Measurements from ENCODE around the gene TSG101. TPM values are rescaled to one million over a fixed set of nuclear protein-coding genes. Genes with fewer than 3 reads are reported as not detected.

TSG101 gene
- total and polyA plus RNA-seq, 11 donors, result 33.1 to 156 (median 69.1) TPM

- Histone ChIP-seq H3K4me1 (peaks cover 0 to 4% (median 0%) of the 10 kb centered on the region in 12 donors), H3K27me3 (no peaks in the 10 kb centered on the region), H3K9me3 (no peaks in the 10 kb centered on the region), H3K36me3 (peaks cover 0 to 98% (median 80%) of the 10 kb centered on the region in 9 donors), H3K4me3 (no peak overlapping the region), H3K27ac (no peak overlapping the region)
- WGBS, 4 donors, result 89 to 94% (median 91%) methylated on average over 2 of the region's 2 CpGs
- no peak for DNase-seq
- TF ChIP-seq CTCF (IDR thresholded peaks at IDR 0.05) (no peak), POLR2A (IDR thresholded peaks at IDR 0.05) (no peak)
- intact Hi-C loops (cut with DNase I), result loop anchor here in 1 of 10 donors (10.0 kb wide), 1 partner anchor 137 kb away; no protein-coding TSS in a partner anchor
- ATAC-seq, result no peak
Measured at GRCh38 chr11:18491924-18492323, 34.8 kb downstream of the TSG101 start.

- Histone ChIP-seq H3K27ac (no peak overlapping the region), H3K9me3 (no peaks in the 10 kb centered on the region), H3K4me3 (no peak overlapping the region), H3K4me1 (peaks cover 0 to 4% (median 0%) of the 10 kb centered on the region in 12 donors), H3K27me3 (no peaks in the 10 kb centered on the region), H3K36me3 (peaks cover 0 to 90% (median 76%) of the 10 kb centered on the region in 9 donors)
- no peak for DNase-seq
- intact Hi-C loops (cut with DNase I), result loop anchor here in 1 of 10 donors (10.0 kb wide), 1 partner anchor 136 kb away; no protein-coding TSS in a partner anchor
- TF ChIP-seq POLR2A (IDR thresholded peaks at IDR 0.05) (no peak), CTCF (IDR thresholded peaks at IDR 0.05) (no peak)
- WGBS, 4 donors, result 86 to 92% (median 89%) methylated on average over 15 of the region's 15 CpGs
- no peak for ATAC-seq
Measured at GRCh38 chr11:18490736-18491485, 35.8 kb downstream of the TSG101 start.

GRCh38 chr11:18490319-18490718, 36.4 kb downstream of the TSG101 start:
- DNase-seq, result no peak
- ATAC-seq, result no peak
- TF ChIP-seq CTCF (IDR thresholded peaks at IDR 0.05) (no peak), POLR2A (IDR thresholded peaks at IDR 0.05) (no peak)
- H3K4me1 ChIP-seq, result peaks cover 0 to 4% (median 0%) of the 10 kb centered on the region in 12 donors
- no peak overlapping the region for H3K4me3 ChIP-seq
- H3K9me3 ChIP-seq, result no peaks in the 10 kb centered on the region
- H3K27ac ChIP-seq, result no peak overlapping the region
- WGBS, 4 donors, result 51 to 78% (median 69%) methylated on average over 1 of the region's 1 CpG
- H3K36me3 ChIP-seq, result peaks cover 0 to 89% (median 76%) of the 10 kb centered on the region in 9 donors
- intact Hi-C loops (cut with DNase I), result loop anchor here in 1 of 10 donors (10.0 kb wide), 1 partner anchor 136 kb away; no protein-coding TSS in a partner anchor
- H3K27me3 ChIP-seq, result no peaks in the 10 kb centered on the region

- no peak for ATAC-seq
- H3K9me3 ChIP-seq, result no peaks in the 10 kb centered on the region
- H3K4me3 ChIP-seq, result no peak overlapping the region
- H3K27me3 ChIP-seq, result no peaks in the 10 kb centered on the region
- DNase-seq, result no peak
- 97 to 99% (median 98%) methylated on average over 4 to 8 of the region's 8 CpGs for whole genome bisulfite sequencing, 4 donors
- H3K27ac ChIP-seq, result no peak overlapping the region
- TF ChIP-seq POLR2A (IDR thresholded peaks at IDR 0.05) (no peak), CTCF (IDR thresholded peaks at IDR 0.05) (no peak)
- peaks cover 0 to under 1% (median 0%) of the 10 kb centered on the region in 12 donors for H3K4me1 ChIP-seq
- intact Hi-C loops (cut with DNase I), result no loop called here
- H3K36me3 ChIP-seq, result peaks cover 0 to 90% (median 82%) of the 10 kb centered on the region in 9 donors
Measured at GRCh38 chr11:18485913-18486528, 40.7 kb downstream of the TSG101 start.

All from heart left ventricle (tissue), 16 donors.